GM23338 (cell line): ENCODE data around the gene GALNT7. TPM values are rescaled to one million over a fixed set of nuclear protein-coding genes. Genes with fewer than 3 reads are reported as not detected.

Experiments
- ATAC-seq: fragments of 200-7000 bp; cut with Tn5 transposase; 3 replicates; pipeline ENCODE4 v1.9.1; 2020
- DNase-seq: peaks from one replicate; pipeline ENCODE4 v3.0.0-alpha.2; 2015; ENCODE audit warnings: low spot score
- H2AFZ ChIP-seq: fragments of 200-600 bp; sonication (generic); 2 replicates; pipeline ENCODE4 v1.8.0; 2016; ENCODE audit warnings: antibody characterized with exemption, mild to moderate bottlenecking, moderate library complexity
- H3F3A ChIP-seq: fragments of 200-600 bp; sonication (generic); replicated peaks from 2 replicates; pipeline ENCODE4 v1.8.0; 2017; ENCODE audit warnings: antibody characterized with exemption, mixed run types, low read depth
- H3K27ac ChIP-seq: fragments of 200-600 bp; sonication (generic); 2 replicates; pipeline ENCODE4 v1.6.1; 2016; ENCODE audit warnings: low read depth
- H3K27me3 ChIP-seq: fragments of 200-600 bp; sonication (generic); 2 replicates; pipeline ENCODE4 v1.8.0; 2016; ENCODE audit warnings: mild to moderate bottlenecking, mixed run types, moderate library complexity; ENCODE audit not compliant: insufficient read depth
- H3K36me3 ChIP-seq: fragments of 200-600 bp; sonication (generic); 2 replicates; pipeline ENCODE4 v1.8.0; 2016; ENCODE audit warnings: mild to moderate bottlenecking; ENCODE audit not compliant: insufficient read depth
- H3K4me1 ChIP-seq: fragments of 200-600 bp; sonication (generic); 2 replicates; pipeline ENCODE4 v1.8.0; 2016; ENCODE audit warnings: mild to moderate bottlenecking, moderate library complexity; ENCODE audit not compliant: insufficient read depth
- H3K4me2 ChIP-seq: fragments of 200-600 bp; sonication (generic); 2 replicates; pipeline ENCODE4 v1.7.1; 2017; ENCODE audit warnings: mixed run types
- H3K4me3 ChIP-seq: fragments of 200-600 bp; sonication (generic); 2 replicates; pipeline ENCODE4 v1.6.1; 2016; ENCODE audit warnings: mixed run types
- H3K79me2 ChIP-seq: fragments of 200-600 bp; sonication (generic); replicated peaks from 2 replicates; pipeline ENCODE4 v1.8.0; 2017; ENCODE audit warnings: mild to moderate bottlenecking; ENCODE audit not compliant: insufficient read depth
- H3K9me2 ChIP-seq: fragments of 200-600 bp; sonication (generic); 2 replicates; pipeline ENCODE4 v1.8.0; 2017; ENCODE audit not compliant: insufficient read depth
- H4K20me1 ChIP-seq: fragments of 200-600 bp; sonication (generic); replicated peaks from 2 replicates; pipeline ENCODE4 v1.8.0; 2017; ENCODE audit warnings: mild to moderate bottlenecking; ENCODE audit not compliant: insufficient read depth
- H3K27ac Mint-ChIP-seq: 2 replicates; pipeline ENCODE4 v1.8.0; 2020; ENCODE audit warnings: inconsistent platforms, mild to moderate bottlenecking, moderate library complexity, mixed read lengths
- H3K27me3 Mint-ChIP-seq: 3 replicates; pipeline ENCODE4 v1.8.0; 2022; ENCODE audit warnings: low read depth, mild to moderate bottlenecking, moderate library complexity, mixed read lengths, inconsistent platforms; ENCODE audit not compliant: insufficient read depth, poor library complexity
- H3K36me3 Mint-ChIP-seq: 3 replicates; pipeline ENCODE4 v1.8.0; 2021; ENCODE audit warnings: low read depth, mild to moderate bottlenecking, inconsistent platforms, moderate library complexity, mixed read lengths
- H3K4me1 Mint-ChIP-seq: 3 replicates; pipeline ENCODE4 v1.8.0; 2020; ENCODE audit warnings: mild to moderate bottlenecking, inconsistent platforms, mixed read lengths
- H3K4me3 Mint-ChIP-seq: 3 replicates; pipeline ENCODE4 v1.8.0; 2021; ENCODE audit warnings: moderate library complexity, mild to moderate bottlenecking, inconsistent platforms, mixed read lengths
- H3K9me3 Mint-ChIP-seq: 3 replicates; pipeline ENCODE4 v1.8.0; 2020; ENCODE audit warnings: moderate library complexity, mild to moderate bottlenecking, inconsistent platforms, mixed read lengths
- CREB1 ChIP-seq: fragments of 250-450 bp; sonication (Bioruptor Pico); IDR thresholded peaks from 2 replicates; pipeline ENCODE4 v1.5.0; 2020; ENCODE audit warnings: low read depth, mild to moderate bottlenecking, moderate library complexity
- EZH2phosphoT487 ChIP-seq: fragments of 200-600 bp; sonication (generic); IDR thresholded peaks from one replicate; pipeline ENCODE4 v1.8.1; 2018; ENCODE audit warnings: antibody characterized with exemption; ENCODE audit not compliant: unreplicated experiment
- NANOG ChIP-seq: IDR thresholded peaks from 2 replicates; pipeline ENCODE4 v1.6.1; 2016; ENCODE audit warnings: antibody characterized with exemption, borderline replicate concordance
- POLR2AphosphoS5 ChIP-seq: IDR thresholded peaks from 2 replicates; pipeline ENCODE4 v1.6.1; 2016; ENCODE audit warnings: antibody characterized with exemption, low read depth
- STAT1 ChIP-seq: IDR thresholded peaks from one replicate; pipeline ENCODE4 v1.6.1; 2016; ENCODE audit warnings: antibody characterized with exemption; ENCODE audit not compliant: unreplicated experiment
- ZNF114 ChIP-seq: fragments of 250-450 bp; sonication (Bioruptor Pico); IDR thresholded peaks from 2 replicates; pipeline ENCODE4 v1.5.0; 2020; ENCODE audit warnings: mild to moderate bottlenecking, moderate library complexity
- ZNF331 ChIP-seq: fragments of 250-450 bp; sonication (Bioruptor Pico); IDR thresholded peaks from 2 replicates; pipeline ENCODE4 v1.5.0; 2020; ENCODE audit warnings: low read depth, mild to moderate bottlenecking, moderate library complexity
- ZNF462 ChIP-seq: fragments of 250-450 bp; sonication (Bioruptor Pico); IDR thresholded peaks from 2 replicates; pipeline ENCODE4 v1.5.0; 2020; ENCODE audit warnings: mild to moderate bottlenecking, moderate library complexity
- polyA plus RNA-seq: library from polyadenylated mRNA; unstranded; fragments of >200 nt; fragmentation: Nextera tagmentation; extraction: Ambion mirVana; gene quantifications from 2 replicates; pipeline ENCODE4 v1.2.1, GENCODE V29; 2016
- total RNA-seq: library from RNA; depleted of rRNA; stranded (reverse); fragments of >200 nt; shearing (Covaris generic); gene quantifications from 2 replicates; pipeline ENCODE4 v1.2.3, GENCODE V29; 2014
- TF ChIP-seq, protein P1 (sequence below), 2 experiments: fragments of 200-600 bp in 1 of 2; sonication (generic) in 1 of 2; conservative IDR thresholded peaks; 2 replicates each; pipeline versions ENCODE4 v1.5.1 to v1.6.1; 2016 to 2017; ENCODE audit warnings: antibody characterized with exemption in 2 of 2, low read depth in 2 of 2, mild to moderate bottlenecking in 2 of 2, moderate library complexity in 1 of 2

The GALNT7 gene
- total and polyA plus RNA-seq, 2 experiments from 2014 or later = 31.8 to 72.2 TPM

- Histone ChIP-seq H3K79me2 (peaks cover 90% of the 10 kb centered on the region), H3F3A (no peaks in the 10 kb centered on the region), H4K20me1 (no peaks in the 10 kb centered on the region; the same call in 1 of the 2 replicates), H3K4me2 (no peak overlapping the region), H2AFZ (no peak overlapping the region), H3K4me3 (no peak overlapping the region), H3K27me3 (no peaks in the 10 kb centered on the region), H3K36me3 (no peaks in the 10 kb centered on the region), H3K27ac (no peak overlapping the region), H3K9me2 (no peaks in the 10 kb centered on the region), H3K4me1 (peaks cover 11% of the 10 kb centered on the region; the same call in 1 of the 2 replicates)
- no peaks in the 10 kb centered on the region for H3K9me3 Mint-ChIP-seq
- H3K36me3 Mint-ChIP-seq = peaks cover 6% of the 10 kb centered on the region; the same call in 2 of the 3 replicates
- no peak for DNase-seq
- peaks cover 40% of the 10 kb centered on the region for H3K4me1 Mint-ChIP-seq
- peak overlapping the region; percentile 48; the same call in 1 of the 2 replicates for H3K27ac Mint-ChIP-seq
- no peak overlapping the region for H3K4me3 Mint-ChIP-seq
- TF ChIP-seq, protein P1, sequence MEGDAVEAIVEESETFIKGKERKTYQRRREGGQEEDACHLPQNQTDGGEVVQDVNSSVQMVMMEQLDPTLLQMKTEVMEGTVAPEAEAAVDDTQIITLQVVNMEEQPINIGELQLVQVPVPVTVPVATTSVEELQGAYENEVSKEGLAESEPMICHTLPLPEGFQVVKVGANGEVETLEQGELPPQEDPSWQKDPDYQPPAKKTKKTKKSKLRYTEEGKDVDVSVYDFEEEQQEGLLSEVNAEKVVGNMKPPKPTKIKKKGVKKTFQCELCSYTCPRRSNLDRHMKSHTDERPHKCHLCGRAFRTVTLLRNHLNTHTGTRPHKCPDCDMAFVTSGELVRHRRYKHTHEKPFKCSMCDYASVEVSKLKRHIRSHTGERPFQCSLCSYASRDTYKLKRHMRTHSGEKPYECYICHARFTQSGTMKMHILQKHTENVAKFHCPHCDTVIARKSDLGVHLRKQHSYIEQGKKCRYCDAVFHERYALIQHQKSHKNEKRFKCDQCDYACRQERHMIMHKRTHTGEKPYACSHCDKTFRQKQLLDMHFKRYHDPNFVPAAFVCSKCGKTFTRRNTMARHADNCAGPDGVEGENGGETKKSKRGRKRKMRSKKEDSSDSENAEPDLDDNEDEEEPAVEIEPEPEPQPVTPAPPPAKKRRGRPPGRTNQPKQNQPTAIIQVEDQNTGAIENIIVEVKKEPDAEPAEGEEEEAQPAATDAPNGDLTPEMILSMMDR (conservative IDR thresholded peaks at IDR 0.05; ENCODE audit: low read depth in 2 of 2) = no peak
- TF ChIP-seq POLR2AphosphoS5 (no peak), CREB1 (CRISPR knock-in tag) (no peak), ZNF114 (CRISPR knock-in tag) (no peak), ZNF331 (CRISPR knock-in tag) (no peak), ZNF462 (CRISPR knock-in tag) (no peak), STAT1 (no peak), EZH2phosphoT487 (no peak), NANOG (no peak)
- no peak for ATAC-seq
- H3K27me3 Mint-ChIP-seq = peaks cover 4% of the 10 kb centered on the region
Measured at GRCh38 chr4:173265751-173266150, 97.1 kb downstream of the GALNT7 start.
